Measurements from ENCODE around the gene ASB8.
"Not testable (repeated sequence)": the region's sequence is repeated elsewhere in the genome, so short reads cannot be mapped to it uniquely, and the experiment has no call there.

Gene ASB8

DNA sequence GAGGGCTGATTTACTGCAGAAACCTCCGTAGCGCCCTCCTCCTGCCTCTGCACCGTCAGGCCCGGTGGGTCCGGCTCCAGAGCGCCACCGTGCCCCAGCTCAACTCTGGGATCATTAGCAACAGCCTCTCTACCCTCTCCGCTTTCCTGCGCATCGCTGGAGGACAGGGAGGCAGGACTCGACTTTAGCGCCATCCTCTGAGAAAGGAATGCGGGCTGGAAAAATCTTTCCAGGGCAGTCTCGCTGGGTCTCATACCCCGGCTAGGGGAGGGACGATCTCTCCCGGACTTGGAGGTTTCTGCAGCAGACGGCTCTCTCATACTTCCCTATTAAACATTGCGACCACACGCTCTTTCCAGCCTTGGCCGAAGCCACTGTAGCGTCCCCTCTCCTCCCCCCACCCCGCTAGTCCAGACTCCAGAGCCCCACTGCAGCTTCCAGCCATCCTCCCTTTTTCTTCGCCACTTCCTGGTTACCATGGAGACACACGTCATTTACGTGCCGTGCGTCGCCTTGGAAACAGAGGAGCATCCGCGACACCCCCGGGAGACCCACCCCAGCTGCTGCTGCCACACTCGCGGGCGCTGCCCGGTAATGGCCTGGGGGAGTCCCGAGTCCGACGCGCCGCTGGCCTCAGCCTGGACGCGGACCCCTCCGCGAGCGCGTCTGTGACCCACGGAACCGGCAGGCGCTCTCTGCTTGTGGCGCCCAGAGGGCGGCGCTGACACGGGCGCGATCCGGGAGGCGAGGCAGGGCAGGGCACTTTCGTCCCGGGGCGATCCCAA, 26.0 kb upstream of the ASB8 start, which contains the start of gene CCDC184:
CCDC184 (plus strand) TSS at position 554 of the 785 bp plus-strand sequence. CDS start 479 bp downstream, outside the sequence.
- DNase-seq (ENCODE audit: low read depth): no peak

DNA sequence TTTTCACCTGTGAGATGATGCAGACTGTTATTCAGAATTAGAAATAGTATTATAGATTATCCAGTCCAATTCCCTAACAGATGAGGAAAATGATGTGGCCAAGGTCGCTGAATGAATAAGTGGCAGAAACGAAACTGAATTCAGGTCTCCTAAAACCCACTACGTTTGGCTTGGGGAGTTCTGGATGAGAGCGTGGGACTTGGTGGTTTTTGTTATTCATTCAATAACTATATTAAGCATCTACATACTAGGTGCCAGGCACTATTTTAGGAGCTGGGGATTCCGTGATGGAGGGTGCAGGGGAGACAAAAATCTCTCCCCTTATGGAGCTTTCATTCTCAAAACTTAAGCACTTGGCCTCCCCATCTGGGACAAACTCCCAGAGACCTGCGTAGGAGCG, 25.3 kb upstream of the ASB8 start:
- no peak for DNase-seq (ENCODE audit: low read depth)

DNA sequence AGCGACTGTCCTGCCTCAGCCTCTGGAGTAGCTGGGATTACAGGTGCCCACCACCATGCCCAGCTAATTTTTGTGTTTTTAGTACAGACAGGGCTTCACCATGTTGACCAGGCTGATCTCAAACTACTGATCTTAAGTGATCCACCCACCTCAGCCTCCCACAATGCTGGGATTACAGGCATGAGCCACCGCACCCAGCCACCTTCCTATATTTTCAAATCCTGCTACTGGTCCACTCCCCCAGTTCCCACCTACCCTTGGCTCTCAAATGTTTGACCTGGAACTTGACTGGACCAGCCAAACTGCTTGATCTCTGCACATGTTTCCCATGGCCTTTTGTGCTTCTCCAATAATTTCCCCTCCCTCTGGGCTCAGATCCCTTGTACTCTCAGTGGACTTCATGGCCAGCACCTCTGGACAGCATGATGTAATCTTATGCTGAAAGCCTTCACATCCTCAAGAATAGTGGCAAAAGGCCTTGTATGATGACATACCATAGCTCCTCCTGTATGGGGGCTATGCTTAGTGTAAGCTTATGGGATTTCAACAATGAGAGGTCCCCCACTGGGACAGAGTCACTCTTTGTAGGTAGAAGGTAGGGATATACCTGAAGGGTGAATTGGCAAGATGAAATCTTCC, 23.7 kb upstream of the ASB8 start:
- DNase-seq (ENCODE audit: low read depth): no peak

DNA sequence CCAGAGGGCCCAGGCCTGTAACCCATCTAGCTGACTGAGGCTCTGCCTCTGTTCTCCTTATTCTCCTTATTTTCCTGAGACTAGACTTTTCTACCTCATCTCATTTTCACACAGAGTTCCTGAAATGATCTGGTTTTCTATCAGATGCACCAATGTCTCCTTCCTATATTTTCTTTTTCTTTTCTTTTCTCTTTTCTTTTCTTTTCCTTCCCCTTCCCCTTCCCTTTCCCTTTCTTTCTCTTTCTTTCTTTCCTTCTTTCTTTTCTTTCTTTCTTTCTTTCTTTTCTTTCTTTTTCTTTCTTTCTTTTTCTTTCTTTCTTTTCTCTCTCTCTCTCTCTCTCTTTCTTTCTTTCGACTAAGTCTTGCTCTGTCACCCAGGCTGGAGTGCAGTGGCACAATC, 23.1 kb upstream of the ASB8 start:
- no peak for DNase-seq (ENCODE audit: low read depth)

DNA sequence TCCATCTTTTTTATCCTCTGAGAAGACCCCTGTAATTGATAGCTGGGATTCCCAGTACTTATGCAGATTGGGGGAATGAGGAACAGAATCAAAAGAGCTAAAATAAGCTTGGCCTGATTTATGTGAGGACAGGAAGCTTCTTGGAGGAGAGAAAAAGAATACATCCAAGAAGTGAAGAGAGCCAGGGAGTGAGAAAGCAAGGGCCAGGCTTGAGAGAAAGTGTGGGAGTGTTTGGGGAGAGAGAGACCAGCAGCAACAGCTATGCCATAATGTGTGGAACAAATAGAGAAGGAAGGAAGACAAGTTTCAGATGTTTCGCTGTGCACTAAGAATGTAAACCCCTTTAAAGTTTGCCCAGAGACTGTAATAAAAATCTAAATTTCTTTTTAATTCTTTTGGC, 22.2 kb upstream of the ASB8 start:
- DNase-seq (ENCODE audit: low read depth): no peak

DNA sequence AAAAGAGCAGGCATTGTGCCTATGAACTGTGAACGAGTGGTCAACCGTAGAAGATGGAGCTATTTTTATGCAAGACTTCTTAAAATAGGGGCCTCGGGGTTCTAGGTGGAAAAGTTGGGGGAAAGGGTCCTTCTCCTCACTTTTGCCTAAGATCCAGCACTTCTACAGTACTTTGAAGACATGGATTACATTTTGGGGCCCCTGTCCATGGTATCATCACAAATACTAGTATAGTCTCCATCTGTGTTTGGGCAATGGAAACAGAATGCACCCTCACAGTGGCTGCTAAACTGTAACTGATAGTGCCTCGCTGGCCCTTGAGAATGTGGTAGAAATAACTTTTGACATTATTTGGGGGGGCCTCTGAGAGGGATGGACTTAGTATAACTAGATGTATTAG, 20.7 kb upstream of the ASB8 start:
- no peak for DNase-seq (ENCODE audit: low read depth)

DNA sequence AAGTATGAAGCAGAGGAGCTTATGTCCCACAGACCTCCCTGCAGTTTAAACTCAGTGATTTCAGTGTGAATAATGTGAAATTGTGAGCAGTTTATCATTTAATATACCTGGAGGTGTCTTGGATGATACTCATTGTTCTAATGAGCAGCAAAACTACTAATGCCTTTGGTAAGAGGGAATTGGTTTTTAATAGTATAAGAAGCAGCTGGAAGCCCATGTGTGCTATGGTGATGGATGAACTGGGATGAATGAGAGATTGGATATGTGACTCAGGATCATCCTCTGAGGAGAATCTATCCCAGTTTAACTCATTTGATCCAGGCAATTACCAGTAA, 19.1 kb upstream of the ASB8 start:
- DNase-seq (ENCODE audit: low read depth): no peak

DNA sequence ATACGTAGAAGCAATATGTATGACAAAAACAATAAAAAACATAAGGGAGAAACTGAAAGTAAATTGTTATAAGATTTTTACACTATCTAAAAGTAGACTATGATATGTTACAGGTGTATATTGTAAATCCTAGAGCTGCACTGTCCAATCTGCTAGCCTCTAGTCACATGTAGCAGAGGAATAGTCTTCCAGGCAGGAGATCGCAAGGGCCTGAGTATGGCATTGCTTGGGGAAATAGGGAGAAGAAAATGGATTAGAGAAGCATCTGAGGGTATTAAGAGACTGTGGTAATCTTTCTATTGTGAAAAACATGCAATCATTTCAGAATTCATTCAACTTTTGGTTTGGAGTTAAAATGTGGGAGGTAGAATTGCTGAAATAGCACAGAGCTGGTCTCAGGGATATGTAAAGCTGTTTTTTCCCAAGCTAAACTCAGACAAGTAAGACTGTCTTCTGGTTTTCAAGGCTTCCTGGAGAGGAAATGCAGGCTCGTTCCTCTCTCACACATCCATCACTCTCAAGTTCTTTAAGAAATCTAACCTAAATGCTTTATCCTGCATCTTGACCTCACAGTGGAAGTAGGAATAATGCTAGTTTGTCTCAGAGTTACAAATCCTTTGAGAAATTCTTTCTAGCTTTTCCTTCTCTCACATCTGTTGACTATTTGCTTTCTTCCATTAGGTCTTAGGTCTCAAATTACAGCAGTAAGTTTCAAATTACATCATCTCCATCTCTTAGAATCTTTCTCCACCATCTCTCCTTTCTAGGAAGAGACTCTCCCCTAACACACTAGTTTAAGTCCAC, 18.5 kb upstream of the ASB8 start:
- no peak for DNase-seq (ENCODE audit: low read depth)

DNA sequence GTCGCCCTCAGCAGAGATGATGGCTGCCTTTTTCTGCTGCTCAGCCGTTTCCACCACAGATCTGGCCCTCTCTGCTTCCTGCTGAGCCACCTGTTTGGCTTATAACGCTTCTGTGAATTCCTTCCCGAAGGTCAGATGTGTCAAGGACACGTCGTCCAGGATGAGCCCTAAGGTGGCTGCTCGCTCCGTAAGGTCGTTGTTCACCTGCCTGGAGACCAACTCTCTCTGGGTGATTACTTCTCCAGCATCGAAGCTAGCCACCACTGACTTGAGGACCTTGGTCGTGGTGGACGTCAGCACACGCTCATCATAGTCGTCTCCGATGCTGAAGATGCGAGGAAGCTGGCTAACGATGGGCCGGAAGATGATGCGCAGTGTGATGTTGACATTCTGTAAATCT, 11.7 kb upstream of the ASB8 start:
- DNase-seq (ENCODE audit: low read depth): no peak

DNA sequence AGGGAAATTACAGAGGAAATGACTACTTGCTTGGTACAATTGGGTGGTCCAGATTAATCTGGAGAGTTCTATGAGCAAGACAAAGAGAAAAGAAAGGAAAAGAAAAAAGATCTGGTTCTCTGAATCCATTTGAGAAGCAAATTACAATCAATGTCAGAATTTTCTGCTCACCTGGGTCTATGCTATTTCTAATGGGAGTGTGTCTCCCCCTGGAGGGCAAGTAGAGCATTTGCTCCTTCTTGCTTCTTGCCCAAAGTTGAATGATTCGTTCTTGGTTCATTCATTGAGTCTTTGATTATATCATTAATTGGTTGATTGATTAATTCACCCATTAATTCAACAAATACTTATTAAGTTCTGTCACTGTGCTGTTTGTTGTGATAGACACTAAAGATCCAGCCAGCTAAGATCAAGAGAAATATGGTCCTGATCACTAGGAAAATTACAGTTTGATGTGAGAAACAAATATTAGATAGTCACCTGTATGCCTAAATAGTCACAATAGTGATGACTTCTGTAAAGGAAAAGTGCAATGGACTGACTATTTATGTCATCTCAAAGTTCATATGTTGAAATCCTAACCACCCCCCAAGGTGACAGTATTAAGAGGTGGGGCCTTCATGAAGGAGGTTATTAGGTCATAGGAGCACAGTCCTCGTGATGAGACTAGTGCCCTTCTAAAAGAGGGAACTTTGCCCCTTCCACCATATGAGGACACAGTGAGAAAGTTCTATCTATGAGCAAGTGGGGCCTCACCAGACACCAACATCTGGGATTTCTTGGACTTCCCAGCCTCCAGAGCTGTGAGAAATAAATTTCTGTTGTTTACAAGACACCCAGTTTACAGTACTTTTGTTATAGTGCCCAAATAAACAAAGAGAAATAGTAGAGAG, 8.0 kb upstream of the ASB8 start:
- no peak for DNase-seq (ENCODE audit: low read depth)

DNA sequence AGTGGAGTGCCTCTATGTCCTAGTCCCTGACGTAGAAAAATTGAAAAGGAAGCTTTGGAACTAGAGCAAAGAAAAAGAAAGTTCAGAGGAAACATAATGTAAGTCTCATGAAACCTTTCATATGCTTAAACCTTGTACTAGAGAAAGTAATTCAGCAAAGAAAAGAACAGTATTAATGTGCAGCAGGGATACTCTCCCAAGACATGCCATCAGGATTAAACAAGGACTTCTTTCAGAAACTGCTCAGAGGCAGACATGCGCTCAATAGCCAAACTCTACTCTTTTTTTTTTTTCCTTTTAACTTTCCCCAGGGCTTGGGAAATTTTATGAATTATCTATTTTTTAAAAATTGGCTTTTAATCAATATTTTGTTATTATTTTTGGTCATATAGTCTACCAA, 7.1 kb upstream of the ASB8 start:
- DNase-seq (ENCODE audit: low read depth): no peak

DNA sequence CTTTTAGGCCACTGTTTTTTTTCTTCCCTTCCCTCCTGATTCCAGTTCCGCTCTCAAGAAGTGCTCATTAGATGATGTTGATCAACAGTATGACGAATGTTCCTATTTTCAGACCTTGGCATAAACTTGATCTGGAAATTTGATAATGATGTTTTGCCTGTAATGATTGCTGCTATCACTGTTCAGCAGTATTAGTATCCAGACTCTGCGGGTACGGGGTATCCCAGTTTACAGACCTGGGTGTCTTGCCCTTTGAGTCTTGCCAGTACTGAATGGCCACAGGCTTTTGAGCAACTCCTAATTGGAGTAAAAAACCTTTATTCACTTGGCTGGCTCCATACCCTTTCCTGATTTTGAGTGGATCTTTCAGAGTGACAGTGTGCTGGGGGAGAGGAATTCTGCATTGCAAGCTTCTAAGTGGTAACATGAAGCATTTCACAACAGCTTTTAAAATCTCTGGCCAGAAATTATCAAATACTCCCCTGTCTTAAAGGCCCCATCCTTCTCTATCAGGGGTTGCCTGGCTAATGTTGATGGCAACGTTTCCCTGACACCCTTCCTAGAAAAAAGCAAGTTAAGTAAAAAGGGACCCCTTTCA, 5.9 kb upstream of the ASB8 start:
- no peak for DNase-seq (ENCODE audit: low read depth)

DNA sequence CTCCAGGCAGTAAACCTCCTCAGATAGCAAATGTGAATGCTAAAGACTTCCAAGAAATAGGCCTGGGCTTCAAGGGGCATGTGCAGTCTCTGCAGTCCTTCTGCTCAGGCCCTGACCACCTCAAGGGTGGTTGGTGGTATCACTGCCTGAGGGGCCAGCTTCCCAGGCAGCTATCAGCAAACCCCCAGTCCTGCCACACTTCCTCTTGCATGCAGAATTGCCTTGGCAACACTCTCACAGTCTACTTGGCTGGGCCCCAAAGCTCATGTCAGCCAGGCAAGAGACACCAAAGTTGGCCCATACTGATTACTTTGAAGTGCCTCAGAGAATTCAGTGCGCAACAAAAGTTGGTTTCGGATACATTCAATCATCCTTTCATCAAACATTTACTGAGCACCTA, 3.5 kb upstream of the ASB8 start:
- no peak for DNase-seq (ENCODE audit: low read depth)

DNA sequence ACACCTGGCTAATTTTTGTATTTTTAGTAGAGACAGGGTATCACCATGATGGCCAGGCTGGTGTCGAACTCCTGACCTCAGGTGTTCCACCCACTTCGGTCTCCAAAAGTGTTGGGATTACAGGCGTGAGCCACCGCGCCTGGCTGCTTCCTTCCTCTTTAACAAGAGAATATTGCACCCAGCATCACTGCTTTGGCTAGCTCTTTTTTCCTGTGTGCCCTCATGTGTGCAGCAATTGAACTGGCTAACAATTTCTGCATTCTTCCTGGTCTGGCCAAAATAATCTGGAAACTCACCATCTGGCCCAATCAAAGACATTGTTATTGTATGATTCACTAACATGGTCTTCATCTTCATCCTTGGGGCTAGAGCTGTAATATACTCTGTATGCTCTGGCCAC, 2.7 kb upstream of the ASB8 start:
- no peak for DNase-seq (ENCODE audit: low read depth)

DNA sequence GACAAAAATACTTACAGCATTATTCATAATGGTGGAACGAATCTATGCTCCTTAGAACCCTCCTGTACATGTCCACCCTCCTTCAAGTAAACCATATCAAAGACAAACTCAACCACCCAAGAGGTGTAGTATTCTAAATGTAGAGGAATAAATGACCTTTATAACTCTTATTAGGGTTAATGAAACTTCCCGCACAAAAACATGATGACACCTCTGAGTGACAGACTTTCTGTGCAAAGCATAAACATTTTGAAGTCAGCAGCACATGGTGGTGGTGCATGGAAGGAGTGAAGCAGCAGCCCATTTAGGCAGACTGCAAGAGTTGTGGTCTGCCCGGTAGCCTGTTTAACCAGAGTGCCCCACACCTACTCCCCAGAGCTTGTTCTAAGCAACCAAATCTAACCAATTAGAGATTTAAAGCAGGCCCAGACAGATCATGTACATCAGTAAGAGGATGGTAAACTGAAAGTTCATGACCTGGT, 615 bp upstream of the ASB8 start:
- DNase-seq (ENCODE audit: low read depth): no peak

DNA sequence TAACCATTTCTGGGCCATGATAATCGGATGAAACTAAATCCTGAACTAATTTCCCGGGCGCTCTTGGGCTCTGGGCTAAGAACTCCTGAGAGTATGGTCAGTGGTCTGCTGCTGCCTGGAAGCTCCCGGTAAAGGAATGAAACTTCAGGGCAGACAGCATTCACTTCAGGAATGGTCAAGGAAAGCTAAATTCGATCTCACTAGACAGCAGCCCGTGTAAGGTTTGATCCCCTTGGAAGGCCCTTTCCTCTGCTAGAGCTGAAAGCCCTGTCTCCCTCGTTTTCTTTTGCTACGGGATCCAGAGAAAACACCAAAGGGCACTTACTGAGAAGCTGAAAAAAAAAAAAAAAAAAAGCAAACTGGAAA, 680 bp downstream of the ASB8 start:
- no peak for DNase-seq (ENCODE audit: low read depth)

DNA sequence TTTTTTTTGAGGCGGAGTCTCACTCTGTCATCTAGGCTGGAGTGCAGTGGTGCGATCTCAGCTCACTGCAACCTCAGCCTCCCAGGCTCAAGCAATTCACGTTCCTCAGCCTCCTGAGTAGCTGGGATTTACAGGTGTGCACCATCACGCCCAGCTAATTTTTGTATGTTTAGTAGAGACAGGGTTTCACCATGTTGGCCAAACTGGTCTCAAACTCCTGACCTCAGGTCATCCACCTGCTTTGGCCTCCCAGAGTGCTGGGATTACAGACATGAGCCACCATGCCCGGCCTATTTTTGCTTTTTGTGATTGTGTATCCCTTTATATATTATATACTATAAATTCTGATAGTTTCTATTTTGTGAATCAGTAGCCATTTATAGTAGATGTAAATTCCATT, 1.5 kb downstream of the ASB8 start:
- not testable (repeated sequence) for DNase-seq (ENCODE audit: low read depth)

DNA sequence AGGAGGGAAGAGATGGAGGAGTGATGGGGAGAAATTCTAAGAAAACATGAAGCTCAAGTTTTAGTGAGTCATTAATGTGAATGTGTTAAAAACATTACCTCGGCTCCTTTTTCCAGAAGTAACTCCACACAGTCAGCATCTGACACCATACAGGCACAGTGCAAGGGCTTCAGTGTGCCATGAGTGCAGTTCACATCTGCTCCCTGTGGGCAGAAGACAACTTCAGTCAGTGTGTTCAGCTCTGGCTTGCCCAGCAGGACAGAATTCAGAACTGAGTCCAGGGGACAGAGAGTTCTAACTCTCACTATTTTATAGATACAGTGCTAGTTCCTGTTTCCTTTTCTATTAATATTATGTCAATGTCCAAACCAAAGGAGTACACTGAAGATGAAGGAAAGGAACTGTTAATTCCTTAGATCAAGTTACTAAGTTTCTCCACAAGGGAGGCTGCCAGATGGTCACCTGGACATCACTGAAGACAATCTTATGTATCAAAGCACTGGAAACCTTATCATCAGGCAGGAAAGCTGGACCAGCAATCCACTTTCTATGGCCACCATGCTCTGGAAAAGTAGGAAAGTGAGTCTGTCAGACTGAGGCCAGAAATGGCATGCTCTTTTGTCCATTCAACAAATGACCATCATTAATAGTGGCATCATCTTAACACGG, 6.1 kb downstream of the ASB8 start:
- no peak for DNase-seq (ENCODE audit: low read depth)

DNA sequence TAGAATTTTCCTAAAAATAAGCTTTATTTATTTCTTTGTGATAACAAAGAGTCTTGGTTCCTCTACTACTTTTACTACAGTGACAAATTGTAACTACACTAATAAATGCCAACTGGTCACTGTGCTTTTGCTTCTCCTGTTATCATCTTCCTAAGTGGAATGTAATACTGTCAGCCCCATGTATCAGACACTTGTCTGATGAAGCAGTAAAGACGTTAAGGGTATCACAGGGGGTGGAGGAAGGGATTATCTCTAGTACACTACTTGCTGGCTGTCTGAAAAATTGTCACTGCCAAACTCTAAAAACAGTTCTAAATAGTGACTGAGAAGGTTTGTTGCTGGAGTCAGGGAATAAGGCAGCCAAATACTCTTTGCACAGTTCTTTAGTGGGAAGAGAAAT, 11.3 kb downstream of the ASB8 start:
- DNase-seq (ENCODE audit: low read depth): no peak

DNA sequence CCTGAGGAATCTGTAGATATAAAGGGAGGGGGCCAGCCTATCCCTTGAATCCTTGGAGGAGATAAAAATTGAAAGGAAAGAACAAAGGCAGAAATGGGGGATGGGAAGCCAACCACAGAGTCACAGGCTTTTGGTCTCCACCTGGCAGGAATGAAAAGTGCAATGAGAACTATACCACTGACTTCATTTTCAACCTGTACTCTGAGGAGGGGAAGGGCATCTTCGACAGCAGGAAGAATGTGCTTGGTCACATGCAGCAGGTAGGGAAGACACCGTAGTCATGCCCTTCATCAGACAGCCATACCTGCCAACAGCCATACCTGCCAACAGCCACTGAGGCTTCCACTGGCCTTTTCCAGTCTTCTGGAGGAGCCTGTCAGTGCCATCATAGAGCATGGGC, 13.4 kb downstream of the ASB8 start:
- no peak for DNase-seq (ENCODE audit: low read depth)

Measured in GM04503 (cell line).